Vagina (tissue), 2 donors: ENCODE data around the gene CYP26C1. TPM values are rescaled to one million over a fixed set of nuclear protein-coding genes. Genes with fewer than 3 reads are reported as not detected.

Source experiments
- DNase-seq, 2 donors: peaks; one replicate each; pipeline ENCODE4 v3.0.0-alpha.2; 2017; ENCODE audit errors: extremely low spot score in 2 of 2
- H3K27ac ChIP-seq: fragments of 200-600 bp; sonication (generic); one replicate; pipeline ENCODE4 v1.5.1; 2019
- H3K27me3 ChIP-seq: fragments of 200-600 bp; sonication (generic); one replicate; pipeline ENCODE4 v1.5.1; 2019
- H3K36me3 ChIP-seq, 2 donors: fragments of 200-600 bp; sonication (generic); one replicate each; pipeline ENCODE4 v1.5.1; 2017 to 2019
- H3K4me1 ChIP-seq: fragments of 200-600 bp; sonication (generic); one replicate; pipeline ENCODE4 v1.5.1; 2019
- H3K4me3 ChIP-seq, 2 donors: fragments of 200-600 bp; sonication (generic); 1 replicate in 1 of 2; 2 replicates in 1 of 2; pipeline ENCODE4 v1.5.1; 2016 to 2019
- H3K9me3 ChIP-seq: fragments of 200-600 bp; sonication (generic); one replicate; pipeline ENCODE4 v1.5.1; 2019
- CTCF ChIP-seq, 3 experiments: fragments of 450-650 bp in 2 of 3; fragments of 200-600 bp in 1 of 3; sonication (generic) in 1 of 3; IDR thresholded peaks; one replicate each; pipeline ENCODE4 v1.5.1; 2017 to 2019; ENCODE audit warnings: antibody characterized with exemption in 3 of 3, mild to moderate bottlenecking in 2 of 3, moderate library complexity in 2 of 3
- POLR2A ChIP-seq, 2 donors: fragments of 450-650 bp; IDR thresholded peaks; one replicate each; pipeline ENCODE4 v1.6.1; 2017; ENCODE audit warnings: antibody characterized with exemption in 2 of 2, mild to moderate bottlenecking in 2 of 2, moderate library complexity in 2 of 2
- POLR2AphosphoS5 ChIP-seq, 2 donors: sonication (generic); formaldehyde crosslinking; IDR thresholded peaks; one replicate each; pipeline ENCODE4 v1.9.0; 2017; ENCODE audit warnings: antibody characterized with exemption in 2 of 2, mild to moderate bottlenecking in 2 of 2, low read depth in 1 of 2; ENCODE audit not compliant: insufficient read depth in 1 of 2
- intact Hi-C: fragments of 100-400 bp; cut with DNase I; formaldehyde crosslinking; loops from one replicate; pipeline ENCODE4 v1.15.1; 2023
- total RNA-seq: library from RNA; depleted of rRNA; stranded (reverse); fragments of >200 nt; gene quantifications from one replicate; pipeline ENCODE4 v1.2.3, GENCODE V29; 2016

CYP26C1 gene
- total RNA-seq, 1 donor from 2014 or later, result not detected

GRCh38 chr10:93068411-93069244, 8.0 kb downstream of the CYP26C1 start:
- no peak overlapping the region for H3K4me3 ChIP-seq
- H3K9me3 ChIP-seq, result no peaks in the 10 kb centered on the region
- H3K27ac ChIP-seq, result no peak overlapping the region
- no peaks in the 10 kb centered on the region for H3K36me3 ChIP-seq
- peak; percentile 56 to 64 for DNase-seq
- no peak for TF ChIP-seq POLR2AphosphoS5 (IDR thresholded peaks at IDR 0.05; ENCODE audit: insufficient read depth in 1 of 2, low read depth in 1 of 2)
- TF ChIP-seq CTCF (IDR thresholded peaks at IDR 0.05), result no peak
- TF ChIP-seq POLR2A (IDR thresholded peaks at IDR 0.05), result no peak
- H3K27me3 ChIP-seq, result peaks cover 7% of the 10 kb centered on the region
- peaks cover 36% of the 10 kb centered on the region for H3K4me1 ChIP-seq
- intact Hi-C loops, result no loop called here

GRCh38 chr10:93069245-93069561, 8.6 kb downstream of the CYP26C1 start:
- Histone ChIP-seq H3K9me3 (no peaks in the 10 kb centered on the region), H3K27me3 (peaks cover 12% of the 10 kb centered on the region), H3K36me3 (no peaks in the 10 kb centered on the region), H3K4me3 (no peak overlapping the region), H3K27ac (no peak overlapping the region), H3K4me1 (peaks cover 42% of the 10 kb centered on the region)
- intact Hi-C loops, result no loop called here
- DNase-seq, result no peak
- TF ChIP-seq POLR2AphosphoS5 (IDR thresholded peaks at IDR 0.05; ENCODE audit: insufficient read depth in 1 of 2, low read depth in 1 of 2), result no peak
- no peak for TF ChIP-seq CTCF (IDR thresholded peaks at IDR 0.05)
- TF ChIP-seq POLR2A (IDR thresholded peaks at IDR 0.05), result no peak

GRCh38 chr10:93070378-93071176, 10.0 kb downstream of the CYP26C1 start:
- H3K4me1 ChIP-seq, result peaks cover 53% of the 10 kb centered on the region

GRCh38 chr10:93071177-93071472, 10.5 kb downstream of the CYP26C1 start:
- TF ChIP-seq CTCF (IDR thresholded peaks at IDR 0.05) (no peak), POLR2A (IDR thresholded peaks at IDR 0.05) (no peak), POLR2AphosphoS5 (IDR thresholded peaks at IDR 0.05; ENCODE audit: insufficient read depth in 1 of 2, low read depth in 1 of 2) (no peak)
- H3K36me3 ChIP-seq, result no peaks in the 10 kb centered on the region
- no peaks in the 10 kb centered on the region for H3K9me3 ChIP-seq
- no peak overlapping the region for H3K27ac ChIP-seq
- H3K4me3 ChIP-seq, result no peak overlapping the region
- peaks cover 10% of the 10 kb centered on the region for H3K27me3 ChIP-seq
- peak in 1 of 2 donors; percentile 40 for DNase-seq
- intact Hi-C loops, result no loop called here
- peaks cover 50% of the 10 kb centered on the region for H3K4me1 ChIP-seq

More at GRCh38 chr10:93070378-93071176, 10.0 kb downstream of the CYP26C1 start:
- DNase-seq, result peak; percentile 77 to 91
- no peak for TF ChIP-seq POLR2A (IDR thresholded peaks at IDR 0.05)
- TF ChIP-seq POLR2AphosphoS5 (IDR thresholded peaks at IDR 0.05; ENCODE audit: insufficient read depth in 1 of 2, low read depth in 1 of 2), result no peak
- TF ChIP-seq CTCF (IDR thresholded peaks at IDR 0.05), result no peak
- H3K36me3 ChIP-seq, result no peaks in the 10 kb centered on the region
- no peaks in the 10 kb centered on the region for H3K9me3 ChIP-seq
- intact Hi-C loops, result no loop called here
- no peak overlapping the region for H3K4me3 ChIP-seq
- H3K27me3 ChIP-seq, result peaks cover 10% of the 10 kb centered on the region
- H3K27ac ChIP-seq, result no peak overlapping the region
